Prostate gland (tissue), 2 donors: Measurements from ENCODE around the gene TPP1. TPM values are rescaled to one million over a fixed set of nuclear protein-coding genes. Genes with fewer than 3 reads are reported as not detected.

Experiments used
- DNase-seq: peaks from one replicate; pipeline ENCODE4 v3.0.0-alpha.2; 2019; ENCODE audit warnings: low spot score
- H3K27ac ChIP-seq, 2 donors: fragments of 200-600 bp; sonication (generic); 2 replicates each; pipeline ENCODE4 v1.5.1; 2017 to 2019
- H3K27me3 ChIP-seq: fragments of 200-600 bp; sonication (generic); replicated peaks from 2 replicates; pipeline ENCODE4 v1.5.1; 2019; ENCODE audit not compliant: insufficient read depth
- H3K36me3 ChIP-seq, 2 donors: fragments of 200-600 bp; sonication (generic); 1 replicate in 1 of 2; 2 replicates in 1 of 2; pipeline versions ENCODE4 v1.5.1 to v1.8.1; 2017 to 2019
- H3K4me1 ChIP-seq: fragments of 200-600 bp; sonication (generic); replicated peaks from 2 replicates; pipeline ENCODE4 v1.5.1; 2019
- H3K4me3 ChIP-seq, 2 donors: fragments of 200-600 bp; sonication (generic); 2 replicates each; pipeline ENCODE4 v1.5.1; 2017 to 2019
- H3K9me3 ChIP-seq: fragments of 200-600 bp; sonication (generic); 2 replicates; pipeline ENCODE4 v1.5.1; 2017
- CTCF ChIP-seq, 4 experiments: fragments of 200-600 bp in 2 of 4; fragments of 450-650 bp in 2 of 4; sonication (generic) in 2 of 4; IDR thresholded peaks; 1 replicate in 3 of 4; 2 replicates in 1 of 4; pipeline ENCODE4 v1.5.1; 2016 to 2019; ENCODE audit warnings: antibody characterized with exemption in 4 of 4, mild to moderate bottlenecking in 2 of 4, moderate library complexity in 2 of 4
- POLR2A ChIP-seq: fragments of 450-650 bp; IDR thresholded peaks from one replicate; pipeline ENCODE4 v1.6.1; 2016; ENCODE audit warnings: antibody characterized with exemption, mild to moderate bottlenecking
- POLR2AphosphoS5 ChIP-seq: sonication (generic); formaldehyde crosslinking; IDR thresholded peaks from one replicate; pipeline ENCODE4 v1.6.1; 2017; ENCODE audit warnings: antibody characterized with exemption
- WGBS: methylation state at CpG from one replicate; pipeline ENCODE4 v1.1.5; 2018; 5-methylcytosine and 5-hydroxymethylcytosine counted together
- intact Hi-C: fragments of 100-400 bp; cut with DNase I; formaldehyde crosslinking; loops from one replicate; pipeline ENCODE4 v1.14.2; 2022
- total RNA-seq, 2 donors: library from RNA; depleted of rRNA; stranded (reverse); fragments of >200 nt; gene quantifications; one replicate each; pipeline ENCODE4 v1.1.0, GENCODE V29; 2016

Gene TPP1
- total RNA-seq, 2 donors from 2014 or later, result 94.6 to 147 TPM

DNA sequence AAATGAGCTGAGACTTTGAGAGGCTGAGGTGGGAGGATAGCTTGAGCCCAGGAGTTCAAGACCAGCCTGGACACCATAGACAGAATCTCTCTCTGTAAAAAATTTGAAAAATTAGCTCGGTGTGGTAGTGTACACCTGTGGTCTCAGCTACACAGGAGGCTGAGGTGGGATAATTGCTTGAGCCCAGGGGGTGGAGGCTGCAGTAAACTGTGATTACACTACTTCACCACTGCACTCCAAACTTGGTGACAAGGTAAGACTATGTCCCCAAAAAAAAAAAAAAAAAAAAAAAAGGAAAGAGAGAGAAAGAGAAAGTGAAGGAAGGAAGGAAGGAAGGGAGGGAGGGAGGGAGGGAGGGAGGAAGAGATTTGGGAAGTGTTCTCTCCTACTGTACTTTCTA, 41.1 kb downstream of the TPP1 start:
- TF ChIP-seq CTCF (IDR thresholded peaks at IDR 0.05), result no peak
- TF ChIP-seq POLR2AphosphoS5, result no peak
- no peak for TF ChIP-seq POLR2A
- WGBS, result 100% methylated on average over 1 of the region's 1 CpG
- H3K27ac ChIP-seq, result no peak overlapping the region

GRCh38 chr11:6576471-6577373, 42.5 kb downstream of the TPP1 start:
- intact Hi-C loops, result no loop called here

More for the DNA sequence above, 41.1 kb downstream of the TPP1 start:
- Histone ChIP-seq H3K9me3 (no peaks in the 10 kb centered on the region), H3K4me1 (no peaks in the 10 kb centered on the region), H3K27me3 (no peaks in the 10 kb centered on the region), H3K4me3 (no peak overlapping the region), H3K36me3 (no peaks in the 10 kb centered on the region)
- intact Hi-C loops, result no loop called here
- DNase-seq, result no peak

DNA sequence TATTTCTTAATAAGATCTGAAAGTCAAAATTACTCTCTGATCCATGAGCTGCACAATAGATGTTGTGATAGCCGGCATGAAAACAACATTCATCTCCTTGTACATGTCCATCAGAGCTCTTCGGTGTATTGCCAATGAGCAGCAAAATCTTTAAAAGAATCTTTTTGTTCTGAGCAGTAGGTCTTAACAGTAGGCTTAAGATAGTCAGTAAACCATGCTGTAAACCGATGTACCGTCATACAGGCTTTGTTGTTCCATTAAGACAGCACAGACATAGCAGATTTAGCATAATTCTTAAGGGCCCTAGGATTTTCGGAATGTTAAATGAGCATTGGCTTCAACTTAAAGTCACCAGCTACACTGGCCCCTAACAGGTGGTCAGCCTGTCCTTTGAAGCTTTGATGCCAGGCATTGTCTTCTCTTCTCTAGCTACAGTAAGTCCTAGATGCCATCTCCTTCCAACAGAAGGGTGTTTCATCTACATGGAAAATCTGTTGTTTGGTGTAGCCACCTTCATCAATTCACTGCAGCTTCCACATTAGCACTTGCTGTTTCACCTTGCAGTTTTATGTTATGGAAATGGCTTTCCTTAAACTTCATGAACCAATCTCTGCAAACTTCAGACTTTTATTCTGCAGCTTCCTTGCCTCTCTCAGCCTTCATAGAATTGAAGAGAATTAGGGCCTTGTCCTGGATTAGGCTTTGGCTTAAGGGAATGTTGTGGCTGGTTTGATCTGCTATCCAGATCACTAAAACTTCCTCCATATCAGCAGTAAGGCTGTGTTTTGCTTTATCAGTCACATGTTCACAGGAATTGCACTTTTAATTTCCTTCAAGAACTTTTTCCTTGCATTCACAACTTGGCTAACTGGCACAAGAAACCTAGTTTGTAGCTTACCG, 44.2 kb downstream of the TPP1 start:
- WGBS, result 93% methylated on average over 6 of the region's 6 CpGs
- no peak overlapping the region for H3K27ac ChIP-seq

More at GRCh38 chr11:6576471-6577373, 42.5 kb downstream of the TPP1 start:
- no peaks in the 10 kb centered on the region for H3K36me3 ChIP-seq
- H3K9me3 ChIP-seq, result no peaks in the 10 kb centered on the region
- 34% methylated on average over 5 of the region's 6 CpGs for WGBS
- TF ChIP-seq CTCF (IDR thresholded peaks at IDR 0.05) (no peak), POLR2AphosphoS5 (no peak), POLR2A (no peak)
- no peak for DNase-seq
- H3K4me3 ChIP-seq, result no peak overlapping the region
- no peak overlapping the region for H3K27ac ChIP-seq
- no peaks in the 10 kb centered on the region for H3K27me3 ChIP-seq
- H3K4me1 ChIP-seq, result no peaks in the 10 kb centered on the region

DNA sequence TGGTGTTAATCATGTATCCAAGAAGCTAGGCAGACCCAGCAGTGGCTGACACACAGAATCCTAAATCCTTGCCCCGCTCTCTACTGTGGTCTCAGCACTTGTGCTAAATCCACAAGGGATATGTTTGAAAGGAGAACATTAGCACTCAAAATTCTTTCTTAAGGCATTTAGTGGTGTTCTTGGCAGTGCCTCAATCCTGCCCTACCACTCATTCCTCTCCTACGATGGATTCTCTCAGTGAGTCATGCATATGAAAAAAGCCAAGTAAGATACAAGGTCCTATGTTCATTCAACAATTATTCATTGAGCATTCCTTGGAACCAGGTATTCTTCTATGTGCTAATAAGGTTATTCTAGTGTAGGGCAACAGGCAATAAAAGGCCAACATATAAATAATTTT, 47.0 kb downstream of the TPP1 start:
- H3K36me3 ChIP-seq, result no peaks in the 10 kb centered on the region
- TF ChIP-seq POLR2AphosphoS5 (no peak), CTCF (IDR thresholded peaks at IDR 0.05) (no peak), POLR2A (no peak)
- H3K4me3 ChIP-seq, result no peak overlapping the region
- H3K4me1 ChIP-seq, result no peaks in the 10 kb centered on the region
- DNase-seq, result no peak
- intact Hi-C loops, result no loop called here
- WGBS, result 55% methylated on average over 2 of the region's 2 CpGs
- no peaks in the 10 kb centered on the region for H3K9me3 ChIP-seq
- no peak overlapping the region for H3K27ac ChIP-seq
- H3K27me3 ChIP-seq, result no peaks in the 10 kb centered on the region

More for the DNA sequence above, 44.2 kb downstream of the TPP1 start:
- no peaks in the 10 kb centered on the region for H3K4me1 ChIP-seq
- intact Hi-C loops, result no loop called here
- H3K4me3 ChIP-seq, result no peak overlapping the region
- H3K27me3 ChIP-seq, result no peaks in the 10 kb centered on the region
- no peak for DNase-seq
- no peaks in the 10 kb centered on the region for H3K9me3 ChIP-seq
- TF ChIP-seq POLR2AphosphoS5, result no peak
- no peak for TF ChIP-seq POLR2A
- no peak for TF ChIP-seq CTCF (IDR thresholded peaks at IDR 0.05)
- no peaks in the 10 kb centered on the region for H3K36me3 ChIP-seq
